Suppressor macrophage (primary cell): ENCODE measurements around the gene NAV2.

ENCODE experiments used
- DNase-seq, 4 experiments: peaks; one replicate each; pipeline ENCODE4 v3.0.0-alpha.2; 2020 to 2022
- total RNA-seq, 17 experiments: gene quantifications; one replicate each; lab custom pipeline; 2026; ENCODE audit warnings: mixed read lengths in 6 of 17, inconsistent platforms in 3 of 17; lab: John Stamatoyannopoulos, UW

NAV2 gene
- 2.9 to 85.0 (median 10.6) reads per million in 17 experiments for total RNA-seq

- DNase-seq, result peak; percentile 92 to 96 (median 94)
Measured at GRCh38 chr11:19712281-19713195, at the start of gene NAV2. TSS of gene NAV2 (plus strand) at chr11:19712837. CDS start at chr11:19713696, 859 bp downstream.

GRCh38 chr11:19663206-19663605 lies 49.4 kb upstream of the NAV2 start:
- no peak for DNase-seq

- DNase-seq, result peak; percentile 61 to 86 (median 82)
Measured at GRCh38 chr11:19664886-19665548, 47.6 kb upstream of the NAV2 start.

DNA sequence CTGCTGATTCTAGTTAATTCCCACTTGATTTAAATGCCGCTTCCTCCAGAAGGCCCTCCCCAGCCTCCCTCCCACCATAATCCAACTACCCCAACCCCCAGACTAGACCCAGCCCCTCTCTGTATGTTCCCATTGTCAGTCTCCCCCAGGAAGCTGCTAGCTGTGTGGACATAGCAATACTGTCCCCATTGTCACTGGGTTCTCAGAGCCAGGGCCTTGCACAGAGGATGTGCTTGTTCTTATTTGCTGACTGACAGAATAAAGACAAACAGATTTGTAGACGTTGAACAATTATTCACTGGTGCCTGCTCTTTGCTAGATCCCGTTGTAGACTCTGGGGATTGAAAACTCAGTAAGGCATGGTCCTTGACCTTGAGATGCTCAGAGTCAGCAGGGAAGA lies 45.7 kb upstream of the NAV2 start:
- DNase-seq, result no peak

DNA sequence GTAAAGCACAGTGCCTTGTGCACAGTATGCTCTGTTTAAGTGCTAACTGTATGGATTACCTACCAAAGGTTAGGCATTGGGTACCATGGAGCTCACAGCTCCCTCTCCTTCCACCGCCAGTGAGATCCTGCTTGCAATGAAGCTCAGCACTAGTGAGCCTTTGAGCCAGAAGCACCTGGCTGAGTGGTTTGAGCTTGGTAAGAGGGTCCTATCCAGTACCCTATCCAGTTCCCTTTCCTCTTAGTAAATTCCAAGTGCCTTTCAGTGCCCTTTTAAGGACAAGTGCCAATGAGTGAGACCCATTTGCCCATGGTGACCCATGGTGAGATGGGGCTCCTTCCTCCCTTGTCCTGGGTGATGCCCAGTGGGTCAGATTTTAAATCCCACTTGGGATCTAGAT lies 43.1 kb upstream of the NAV2 start:
- no peak for DNase-seq

DNA sequence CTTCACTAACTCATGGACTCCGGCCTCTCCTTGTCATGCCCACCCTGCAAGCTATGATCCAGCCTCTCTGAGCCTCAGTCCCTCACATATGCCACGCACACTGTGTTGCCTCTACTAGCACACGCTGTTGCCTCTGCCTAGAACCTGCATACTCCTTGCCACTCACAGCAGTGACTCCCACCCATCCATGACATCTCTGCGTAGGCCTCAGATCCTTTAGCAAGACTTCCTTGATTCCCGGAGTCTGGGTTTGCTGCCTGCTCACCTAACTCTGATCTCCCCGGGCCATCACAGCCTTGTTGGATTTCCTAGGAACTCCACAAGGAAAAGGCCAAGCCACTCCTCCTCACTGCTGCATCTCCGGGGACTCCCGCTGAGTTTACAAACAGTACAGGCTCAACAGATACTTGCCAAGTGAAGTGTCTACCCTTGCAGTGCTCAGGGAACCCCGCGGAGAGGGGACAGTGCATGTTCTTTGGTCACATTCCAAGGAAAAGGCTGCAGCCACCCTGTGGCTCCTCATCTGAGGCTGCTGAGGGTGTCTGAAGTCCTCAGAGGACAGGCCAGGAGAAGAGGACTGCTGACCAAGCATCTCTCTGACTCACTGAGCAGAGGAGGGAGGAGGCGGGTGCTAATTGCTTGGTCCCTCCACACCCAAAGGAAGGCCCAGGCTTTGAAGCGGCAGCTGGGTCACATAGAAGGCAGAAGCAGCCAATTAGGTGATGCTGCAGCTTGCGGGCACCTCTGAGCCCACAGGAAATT lies 42.4 kb upstream of the NAV2 start:
- DNase-seq, result peak; percentile 35 to 73 (median 62)

DNA sequence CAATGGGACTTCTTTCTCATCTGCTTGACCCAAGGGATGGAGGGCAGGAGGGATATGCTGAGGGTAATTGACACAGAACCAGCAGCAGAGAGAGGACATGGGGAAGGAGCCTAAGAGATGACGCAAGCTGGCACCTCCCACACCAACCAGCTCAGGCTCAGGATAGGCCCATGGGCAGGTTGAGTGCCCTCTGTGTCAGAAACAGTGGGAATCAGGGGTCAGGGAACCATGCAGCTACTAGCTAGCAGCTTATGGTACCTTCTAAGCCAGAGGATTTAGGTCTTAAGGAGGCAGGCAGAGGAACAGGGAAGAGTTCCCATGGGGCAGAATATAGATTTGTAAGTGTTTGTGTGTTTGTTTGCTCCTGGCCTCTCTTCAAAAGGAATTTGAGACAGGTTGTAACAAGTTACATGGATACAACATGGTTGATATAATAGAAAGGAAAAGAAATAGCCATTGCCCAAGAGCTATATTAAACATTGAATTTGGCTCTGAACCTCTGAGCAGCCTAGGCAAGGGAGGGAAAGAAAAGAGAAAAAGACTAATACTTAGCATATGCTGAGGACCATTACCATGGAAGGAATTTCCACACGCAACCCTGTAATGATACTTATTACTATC lies 39.9 kb upstream of the NAV2 start:
- DNase-seq, result peak; percentile 69 to 84 (median 78)

- no peak for DNase-seq
Measured at GRCh38 chr11:19673924-19674729, 38.5 kb upstream of the NAV2 start.

- DNase-seq, result peak in 1 of 4 experiments; percentile 19
Measured at GRCh38 chr11:19674836-19675235, 37.8 kb upstream of the NAV2 start.

DNA sequence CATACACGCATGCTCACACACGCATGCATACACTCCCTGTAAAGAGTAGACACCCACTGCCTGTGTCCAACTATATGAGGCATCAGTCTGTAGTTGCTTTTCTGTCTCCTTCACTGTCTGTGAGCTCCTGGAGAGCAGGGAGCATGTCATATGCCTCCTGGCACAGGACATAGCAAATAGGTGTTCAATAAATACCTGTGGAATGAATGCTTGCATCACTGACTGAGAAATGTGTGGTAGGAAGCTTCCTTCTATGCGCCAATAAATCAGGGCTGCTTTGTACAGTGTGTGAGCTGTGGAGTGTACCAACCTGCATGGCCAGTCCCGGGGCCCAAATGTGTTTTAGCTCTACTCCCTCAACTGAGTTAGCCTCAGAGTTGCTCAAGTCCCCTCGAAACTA lies 37.2 kb upstream of the NAV2 start:
- DNase-seq, result no peak

DNA sequence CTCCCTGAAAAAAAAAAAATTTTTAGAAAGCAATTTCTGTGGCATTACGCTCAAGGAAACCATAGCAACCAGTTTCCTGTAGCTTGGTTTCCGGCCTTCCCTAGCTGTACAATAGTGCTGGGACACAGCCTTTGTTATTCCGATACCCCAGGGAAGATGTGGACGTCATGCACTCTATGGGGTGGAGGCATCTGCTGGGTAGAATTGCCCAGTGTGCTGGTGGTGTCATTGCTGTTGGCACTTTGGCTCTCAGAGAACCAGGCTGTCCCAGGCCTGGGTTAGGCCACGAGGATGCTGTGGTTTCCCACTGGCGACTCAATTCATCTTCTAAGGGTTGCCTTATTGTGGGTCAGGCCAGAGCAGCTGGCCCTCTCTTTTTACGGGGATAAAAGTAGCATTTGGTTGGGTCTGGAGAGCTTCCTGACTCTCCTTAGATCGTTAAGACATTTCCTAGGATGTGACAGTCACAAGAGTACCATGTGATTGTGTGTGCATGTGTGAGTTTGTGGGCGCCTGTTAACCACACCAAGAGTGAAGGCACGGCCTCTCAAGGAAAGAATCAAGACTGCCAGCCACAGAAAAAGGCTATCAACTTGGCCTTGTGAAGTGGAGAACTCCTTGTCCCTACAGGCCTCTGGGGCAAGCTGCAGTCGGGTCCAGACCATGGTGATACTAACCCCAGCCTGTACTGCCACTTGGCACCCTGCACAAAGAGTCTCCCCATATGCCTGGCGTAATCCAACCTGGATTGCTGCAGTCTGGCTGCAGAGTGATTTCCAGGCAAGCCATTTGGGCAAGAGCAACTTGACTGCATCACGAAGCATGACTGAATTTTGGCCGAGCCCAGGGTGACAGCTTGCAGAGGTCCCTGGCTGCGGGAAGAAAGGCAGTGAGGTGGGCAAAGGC lies 35.9 kb upstream of the NAV2 start:
- peak; percentile 21 to 48 (median 34) for DNase-seq

DNA sequence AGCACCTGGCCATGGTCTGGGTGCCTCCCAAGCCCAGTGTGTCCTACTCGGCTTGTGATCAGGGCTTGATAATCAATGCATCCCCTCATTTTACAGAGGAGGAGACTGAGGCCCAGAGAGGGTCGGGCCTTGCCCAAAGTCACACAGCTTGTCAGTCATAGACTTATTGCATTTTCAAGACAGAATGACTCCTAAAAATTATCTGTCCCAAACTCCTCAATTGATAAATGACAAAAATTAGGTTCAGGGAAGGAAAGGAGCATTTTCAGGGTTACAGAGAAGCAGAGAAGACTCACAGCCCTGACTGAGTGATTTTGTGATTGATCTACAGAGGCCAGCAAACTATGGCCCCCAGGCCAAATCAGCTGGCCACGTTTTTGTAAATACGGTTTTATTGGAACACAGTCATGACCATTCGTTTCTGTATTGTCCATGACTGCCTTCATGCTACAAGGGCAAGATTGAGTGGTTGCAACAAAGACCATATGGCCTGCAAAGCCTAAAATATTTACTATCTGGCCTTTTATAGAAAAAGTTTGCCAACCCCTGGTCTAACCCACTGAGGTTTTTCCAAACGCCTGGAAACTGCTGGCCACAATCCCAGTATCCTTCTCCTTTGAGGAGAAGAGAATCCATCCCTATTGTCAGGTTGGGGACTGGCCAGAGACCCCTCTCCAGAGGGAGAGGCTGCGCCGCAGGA lies 35.1 kb upstream of the NAV2 start:
- DNase-seq, result no peak

- DNase-seq, result peak in 3 of 4 experiments; percentile 22 to 39 (median 28)
Measured at GRCh38 chr11:19679952-19680828, 32.4 kb upstream of the NAV2 start.

DNA sequence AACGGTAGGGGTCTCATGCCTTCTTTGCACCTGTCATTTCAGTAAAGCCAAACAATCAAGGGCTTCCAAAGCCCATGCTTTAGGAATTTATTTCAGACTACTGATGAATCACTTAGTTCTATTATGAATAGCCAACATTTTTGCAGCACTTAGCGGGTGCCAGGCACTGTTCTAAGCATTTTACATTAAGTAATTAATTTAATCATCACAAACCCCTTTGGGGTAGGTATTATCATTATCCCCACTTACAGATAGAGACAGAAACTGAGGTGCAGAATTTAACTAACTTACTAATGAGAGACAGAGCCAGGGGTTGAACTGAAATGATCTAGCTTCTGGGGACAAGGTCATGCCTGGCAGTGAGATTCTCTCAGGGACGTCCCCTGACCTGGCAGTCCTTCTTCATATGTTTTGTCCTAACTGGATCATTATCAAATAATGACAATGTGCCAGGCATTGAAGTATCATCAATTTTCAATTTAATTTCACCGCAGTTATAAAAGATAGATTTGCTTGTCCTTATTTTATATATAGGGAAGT lies 31.7 kb upstream of the NAV2 start:
- no peak for DNase-seq

DNA sequence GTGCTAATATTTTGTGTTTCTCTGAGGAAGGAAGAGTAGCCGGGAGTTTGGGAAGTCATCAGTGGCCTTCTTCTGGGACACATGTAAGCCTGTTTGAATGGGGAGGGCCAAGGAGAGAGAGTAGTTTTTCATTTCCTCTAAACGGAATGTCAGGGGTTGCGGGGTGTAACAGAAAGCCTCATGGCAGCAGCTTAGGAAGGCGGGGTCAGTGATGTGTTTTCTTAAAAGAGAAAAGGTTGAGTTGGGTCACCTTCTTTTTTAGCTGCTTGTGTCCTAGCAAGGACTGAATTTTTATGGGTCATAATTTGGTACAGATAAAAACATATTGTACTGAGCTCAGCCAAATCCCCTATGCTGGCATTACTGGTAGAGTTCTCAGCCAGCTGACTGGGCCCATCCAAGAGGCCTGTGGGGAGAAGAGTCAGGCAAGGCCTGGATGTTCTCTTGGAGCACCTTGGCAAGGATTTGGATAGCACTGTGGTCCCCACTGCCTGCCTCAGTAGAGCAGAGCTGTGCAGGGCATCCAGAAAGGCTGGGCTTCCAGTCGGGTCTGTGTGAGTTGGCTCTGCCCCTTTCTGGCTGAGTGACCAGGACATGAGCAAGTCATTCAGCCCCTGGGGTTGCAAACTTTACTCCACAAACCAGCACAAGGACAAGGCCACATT lies 29.4 kb upstream of the NAV2 start:
- peak in 2 of 4 experiments; percentile 17 to 36 for DNase-seq

GRCh38 chr11:19683862-19684491 lies 28.7 kb upstream of the NAV2 start:
- no peak for DNase-seq

GRCh38 chr11:19686234-19686633 lies 26.4 kb upstream of the NAV2 start:
- no peak for DNase-seq
